ENCODE results near the gene CSNK1G1. TPM values are rescaled to one million over a fixed set of nuclear protein-coding genes. Genes with fewer than 3 reads are reported as not detected.
A peak's percentile ranks its signal among the peaks of the same experiment; 100 is the strongest.
"Not testable (repeated sequence)": the region's sequence is repeated elsewhere in the genome, so short reads cannot be mapped to it uniquely, and the experiment has no call there.

The CSNK1G1 gene
- total RNA-seq, 1 donor from 2014 or later, result 32.5 TPM

DNA sequence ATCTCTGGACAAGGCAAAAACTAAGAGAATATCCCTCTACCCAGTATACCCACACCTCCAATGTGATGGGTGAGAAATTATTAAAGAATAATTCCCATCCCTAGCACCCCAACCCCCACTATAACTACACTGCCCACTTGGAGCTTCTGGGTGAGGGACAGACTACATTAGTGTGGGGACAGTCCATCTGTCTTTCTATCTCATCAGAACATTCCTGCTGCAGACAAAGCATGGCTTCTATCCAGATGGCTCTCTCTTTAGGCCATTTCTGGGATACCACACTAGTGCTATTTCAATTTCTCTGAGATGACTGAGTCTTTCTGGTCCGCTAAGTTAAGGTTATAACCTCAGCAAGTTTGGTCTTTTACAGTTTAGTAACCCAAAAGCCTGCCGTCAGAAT is 6.6 kb downstream of the CSNK1G1 start:
- DNase-seq, result no peak

DNA sequence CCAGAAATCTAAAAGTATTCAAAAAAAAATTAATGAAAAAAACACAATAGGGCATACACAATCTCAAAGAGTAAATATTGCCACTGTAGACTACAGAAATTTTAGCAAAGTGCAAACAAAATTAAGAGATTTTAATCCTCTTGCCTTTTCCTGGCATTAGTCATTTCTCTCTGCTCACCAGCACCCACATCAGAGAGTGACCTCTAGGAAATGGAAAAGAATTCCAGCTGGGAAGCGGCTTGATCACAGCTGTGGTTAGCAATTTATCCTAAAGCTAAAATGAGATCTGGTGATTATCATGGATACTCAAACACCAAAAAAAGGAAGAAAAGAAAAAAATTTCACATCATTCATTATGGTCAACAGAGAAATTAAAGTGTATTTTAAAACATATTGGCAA is 7.5 kb downstream of the CSNK1G1 start:
- DNase-seq, result no peak

DNA sequence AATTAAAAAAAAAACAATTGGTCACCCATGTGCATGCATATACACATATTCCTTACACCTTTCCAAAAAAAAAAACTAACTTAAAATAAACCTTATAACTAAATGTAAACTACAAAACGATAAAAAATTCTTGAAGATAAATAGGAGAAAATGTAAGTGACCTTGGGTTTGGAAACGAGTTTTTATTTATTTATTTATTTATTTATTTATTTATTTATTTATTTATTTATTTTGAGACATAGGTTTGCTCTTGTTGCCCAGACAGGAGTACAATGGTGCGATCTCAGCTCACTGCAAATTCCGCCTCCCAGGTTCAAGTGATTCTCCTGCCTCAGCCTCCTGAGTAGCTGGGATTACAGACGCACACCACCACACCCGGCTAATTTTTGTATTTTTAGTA is 9.7 kb downstream of the CSNK1G1 start:
- DNase-seq, result not testable (repeated sequence)

DNA sequence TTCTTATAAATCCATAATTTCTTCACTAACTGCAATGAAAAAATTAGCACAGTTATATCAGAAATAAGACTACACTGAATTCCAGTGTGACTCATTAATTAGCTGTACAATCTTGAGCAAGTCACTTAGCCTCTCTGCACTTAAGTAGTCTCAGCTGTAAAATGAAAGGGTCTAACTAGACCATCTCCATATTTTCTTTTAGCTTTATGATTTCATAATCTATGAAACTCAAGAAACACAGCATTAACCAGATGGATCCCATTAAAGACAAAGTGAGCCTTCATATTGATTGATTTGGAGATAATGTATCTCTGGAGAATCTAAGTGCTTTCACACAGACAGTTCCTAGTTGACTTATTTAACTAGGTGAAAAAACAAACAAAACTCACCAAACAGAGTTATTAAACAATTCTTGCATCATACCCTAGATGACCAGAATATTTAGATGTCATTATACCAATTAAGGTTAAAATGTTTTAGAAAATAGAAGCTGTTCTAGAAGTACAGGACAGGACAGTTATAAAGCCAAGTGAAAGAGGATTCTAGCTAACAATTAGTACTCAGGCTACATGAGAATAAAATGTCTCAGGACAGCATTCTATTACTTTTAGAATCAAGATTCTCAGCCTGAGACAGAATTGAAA is 11.2 kb downstream of the CSNK1G1 start:
- peak; percentile 34 for DNase-seq

DNA sequence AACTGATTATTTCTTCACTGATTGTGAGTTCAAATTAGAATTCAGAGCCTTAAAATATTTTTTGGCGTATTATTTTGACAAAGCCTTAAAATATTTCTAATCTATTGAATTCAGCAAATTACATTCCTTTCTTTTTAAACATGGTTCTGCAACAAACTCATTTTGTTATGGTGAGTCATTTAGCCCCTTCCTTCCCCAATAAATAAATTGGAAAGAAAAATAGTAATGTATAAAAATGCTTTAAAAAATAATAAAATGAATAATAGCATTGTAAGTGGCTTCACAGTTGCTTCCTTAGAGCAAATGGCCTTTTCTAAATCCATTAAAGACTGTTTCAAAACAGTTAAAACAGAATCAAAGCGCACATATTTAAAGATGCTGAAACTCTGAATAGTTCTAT is 12.1 kb downstream of the CSNK1G1 start:
- no peak for DNase-seq

DNA sequence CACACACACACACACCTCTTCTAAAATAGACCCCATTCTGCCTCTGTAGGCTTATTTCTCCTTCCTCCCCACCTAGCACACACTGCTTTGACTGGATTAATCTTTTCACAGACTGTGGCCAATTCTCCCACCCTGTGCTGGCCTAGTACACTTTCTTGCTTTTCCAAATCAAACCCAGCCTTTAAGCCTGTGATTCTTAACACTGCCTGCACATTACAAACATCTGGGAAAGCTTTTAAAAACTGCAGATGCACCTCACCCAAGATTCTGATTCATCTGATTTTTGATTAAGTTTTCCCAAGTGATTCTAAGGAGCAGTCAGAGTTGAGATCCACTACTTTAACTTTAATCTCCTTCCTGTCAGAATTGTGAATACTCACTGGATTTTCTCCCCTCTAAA is 12.8 kb downstream of the CSNK1G1 start:
- DNase-seq, result no peak

DNA sequence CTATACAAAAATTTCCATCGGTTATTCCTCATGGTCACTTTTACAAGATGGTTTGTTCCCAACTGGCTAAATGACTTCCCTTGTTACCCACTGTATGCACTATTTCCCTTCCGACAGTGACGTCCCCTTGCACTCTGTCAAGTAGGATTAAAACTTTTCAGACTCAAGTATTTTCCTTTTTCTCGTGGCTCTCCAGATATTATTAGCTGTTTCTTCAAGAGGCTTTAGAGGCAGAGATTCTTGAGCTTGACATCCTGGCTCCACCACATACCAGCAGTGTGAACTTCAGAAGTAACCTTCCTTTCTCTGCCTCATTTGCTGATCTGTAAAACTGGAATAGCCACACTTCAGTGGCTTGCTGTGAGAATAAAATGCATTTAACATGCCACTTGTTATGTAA is 14.0 kb downstream of the CSNK1G1 start:
- no peak for DNase-seq

DNA sequence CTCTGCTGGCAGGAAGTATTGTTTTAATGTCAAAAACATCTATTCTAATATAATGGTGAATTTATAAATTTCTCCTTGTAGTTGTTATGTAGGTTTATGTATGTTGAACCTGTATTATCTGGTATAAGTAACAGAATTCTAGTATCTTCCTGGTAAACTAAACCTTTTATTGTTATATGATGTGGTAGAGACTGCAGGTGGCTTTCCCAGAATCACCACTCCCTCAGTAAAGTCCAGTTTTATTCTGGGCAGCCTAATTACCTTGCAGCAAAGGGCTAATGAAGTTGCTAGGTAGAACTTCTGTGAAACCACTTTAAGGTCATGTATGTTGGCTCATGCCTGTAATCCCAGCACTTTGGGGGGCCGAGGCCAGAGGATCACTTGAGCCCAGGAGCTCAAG is 15.6 kb downstream of the CSNK1G1 start:
- no peak for DNase-seq

DNA sequence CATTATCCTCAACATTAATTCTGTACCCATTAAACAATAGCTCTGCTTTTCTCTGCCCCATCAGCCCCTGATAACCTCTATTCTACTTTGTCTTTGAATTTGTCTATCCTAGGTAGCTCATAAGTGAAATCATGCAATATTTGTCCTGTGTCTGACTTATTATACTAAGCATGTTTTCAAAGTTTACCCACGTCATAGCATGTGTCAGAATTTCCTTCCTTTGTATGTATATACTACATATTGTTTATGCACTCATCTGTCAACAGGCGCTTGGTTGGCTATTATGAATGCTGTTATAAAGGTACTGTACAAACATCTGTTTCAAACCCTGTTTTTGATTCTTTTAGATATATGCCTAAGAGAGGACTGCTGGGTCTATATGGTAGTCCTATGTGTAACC is 18.2 kb downstream of the CSNK1G1 start:
- no peak for DNase-seq

DNA sequence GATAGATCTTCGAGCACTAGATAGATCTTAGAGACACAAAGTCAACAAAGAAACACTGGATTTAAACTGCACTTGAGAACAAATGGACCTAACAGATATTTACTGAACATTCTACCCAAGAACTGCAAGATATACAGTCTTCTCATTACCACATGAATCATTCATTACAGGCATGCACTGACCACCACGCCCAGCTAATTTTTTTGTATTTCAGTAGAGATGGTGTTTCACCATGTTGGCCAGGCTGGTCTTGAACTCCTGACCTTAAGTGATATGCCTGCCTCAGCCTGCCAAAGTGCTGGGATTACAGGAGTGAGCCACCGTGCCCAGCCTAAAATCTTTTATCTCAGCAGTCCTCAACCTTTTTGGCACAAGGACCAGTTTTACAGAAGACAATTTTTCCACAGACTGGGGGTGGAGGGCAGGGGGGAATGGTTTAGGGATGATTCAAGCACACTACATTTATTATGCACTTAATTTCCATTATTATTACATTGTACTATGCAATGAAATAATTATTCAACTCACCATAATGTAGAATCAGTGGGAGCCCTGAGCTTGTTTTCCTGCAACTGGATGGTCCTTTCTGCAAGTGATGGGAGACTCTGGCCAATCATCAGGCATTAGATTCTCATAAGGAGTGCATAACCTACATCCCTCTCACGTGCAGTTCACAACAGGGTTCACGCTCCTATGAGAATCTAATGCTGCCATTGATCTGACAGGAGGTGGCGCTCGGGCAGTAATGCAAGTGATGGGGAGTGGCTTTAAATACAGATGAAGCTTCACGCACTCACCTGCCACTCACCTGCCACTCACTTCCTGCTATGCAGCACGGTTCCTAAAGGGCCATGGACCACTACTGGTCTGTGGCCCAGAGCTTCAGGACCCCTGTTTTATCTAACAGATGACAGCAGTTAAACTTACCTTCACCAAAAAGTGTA is 21.7 kb downstream of the CSNK1G1 start:
- no peak for DNase-seq

DNA sequence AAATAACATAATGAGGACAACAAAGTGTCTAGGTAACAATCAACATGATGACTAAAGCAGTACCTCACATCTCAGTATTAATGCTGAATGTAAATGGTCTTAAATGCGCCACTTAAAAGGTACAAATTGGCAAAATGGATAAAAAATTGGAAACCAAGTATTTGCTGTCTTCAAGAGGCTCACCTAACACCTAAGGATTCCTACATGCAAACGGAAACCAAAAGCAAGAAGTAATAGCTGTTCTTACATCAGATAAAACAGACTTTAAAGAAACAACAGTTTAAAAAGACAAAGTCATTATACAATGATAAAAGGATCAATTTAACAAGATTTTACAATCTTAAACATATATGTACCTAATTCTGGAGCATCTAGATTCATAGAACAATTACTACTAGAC is 22.5 kb downstream of the CSNK1G1 start:
- no peak for DNase-seq

DNA sequence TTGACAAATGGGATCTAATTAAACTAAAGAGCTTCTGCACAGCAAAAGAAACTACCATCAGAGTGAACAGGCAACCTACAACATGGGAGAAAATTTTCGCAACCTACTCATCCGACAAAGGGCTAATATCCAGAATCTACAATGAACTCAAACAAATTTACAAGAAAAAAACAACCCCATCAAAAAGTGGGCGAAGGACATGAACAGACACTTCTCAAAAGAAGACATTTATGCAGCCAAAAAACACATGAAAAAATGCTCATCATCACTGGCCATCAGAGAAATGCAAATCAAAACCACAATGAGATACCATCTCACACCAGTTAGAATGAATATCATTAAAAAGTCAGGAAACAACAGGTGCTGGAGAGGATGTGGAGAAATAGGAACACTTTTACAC is 24.3 kb downstream of the CSNK1G1 start:
- not testable (repeated sequence) for DNase-seq

DNA sequence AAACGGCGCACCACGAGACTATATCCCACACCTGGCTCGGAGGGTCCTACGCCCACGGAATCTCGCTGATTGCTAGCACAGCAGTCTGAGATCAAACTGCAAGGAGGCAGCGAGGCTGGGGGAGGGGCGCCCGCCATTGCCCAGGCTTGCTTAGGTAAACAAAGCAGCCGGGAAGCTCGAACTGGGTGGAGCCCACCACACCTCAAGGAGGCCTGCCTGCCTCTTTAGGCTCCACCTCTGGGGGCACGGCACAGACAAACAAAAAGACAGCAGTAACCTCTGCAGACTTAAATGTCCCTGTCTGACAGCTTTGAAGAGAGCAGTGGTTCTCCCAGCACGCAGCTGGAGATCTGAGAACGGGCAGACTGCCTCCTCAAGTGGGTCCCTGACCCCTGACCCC is 29.0 kb downstream of the CSNK1G1 start:
- DNase-seq, result not testable (repeated sequence)

DNA sequence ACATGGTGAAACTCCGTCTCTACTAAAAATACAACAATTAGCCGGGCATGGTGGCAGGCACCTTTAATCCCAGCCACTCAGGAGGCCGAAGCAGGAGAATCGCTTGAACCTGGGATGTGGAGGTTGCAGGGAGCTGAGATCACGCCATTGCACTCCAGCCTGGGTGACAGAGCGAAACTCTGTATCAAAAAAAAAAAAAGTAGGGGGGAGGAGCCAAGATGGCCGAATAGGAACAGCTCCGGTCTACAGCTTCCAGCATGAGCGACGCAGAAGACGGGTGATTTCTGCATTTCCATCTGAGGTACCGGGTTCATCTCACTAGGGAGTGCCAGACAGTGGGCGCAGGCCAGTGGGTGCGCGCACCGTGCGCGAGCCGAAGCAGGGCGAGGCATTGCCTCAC is 29.5 kb downstream of the CSNK1G1 start:
- not testable (repeated sequence) for DNase-seq

DNA sequence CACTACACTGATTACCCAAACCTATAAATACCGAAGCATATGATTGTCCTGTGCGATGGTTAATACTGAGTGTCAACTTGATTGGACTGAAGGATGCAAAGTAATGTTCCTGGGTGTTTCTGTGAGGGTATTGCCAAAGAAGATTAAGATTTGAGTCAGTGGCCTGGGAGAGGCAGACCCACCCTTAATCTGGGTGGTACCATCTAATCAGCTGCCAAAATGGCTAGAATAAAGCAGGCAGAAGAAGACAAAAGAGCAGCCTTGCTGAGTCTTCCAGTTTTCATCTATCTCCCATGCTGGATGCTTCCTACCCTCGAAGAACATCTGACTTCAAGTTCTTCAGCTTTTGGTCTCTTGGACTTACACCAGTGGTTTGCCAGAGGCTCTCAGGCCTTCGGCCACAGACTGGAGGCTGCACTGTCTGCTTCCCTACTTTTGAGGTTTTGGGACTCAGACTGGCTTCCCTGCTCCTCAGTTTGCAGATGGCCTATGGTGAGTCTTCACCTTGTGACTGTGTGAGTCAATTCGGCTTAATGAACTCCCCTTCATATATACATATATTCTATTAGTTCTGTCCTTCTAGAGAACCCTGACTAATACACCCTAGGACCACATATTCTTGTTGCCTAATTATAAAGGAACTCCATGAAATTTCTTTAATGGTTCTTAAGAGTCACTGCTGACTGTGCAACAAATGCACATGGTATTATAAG is 31.7 kb downstream of the CSNK1G1 start:
- no peak for DNase-seq

DNA sequence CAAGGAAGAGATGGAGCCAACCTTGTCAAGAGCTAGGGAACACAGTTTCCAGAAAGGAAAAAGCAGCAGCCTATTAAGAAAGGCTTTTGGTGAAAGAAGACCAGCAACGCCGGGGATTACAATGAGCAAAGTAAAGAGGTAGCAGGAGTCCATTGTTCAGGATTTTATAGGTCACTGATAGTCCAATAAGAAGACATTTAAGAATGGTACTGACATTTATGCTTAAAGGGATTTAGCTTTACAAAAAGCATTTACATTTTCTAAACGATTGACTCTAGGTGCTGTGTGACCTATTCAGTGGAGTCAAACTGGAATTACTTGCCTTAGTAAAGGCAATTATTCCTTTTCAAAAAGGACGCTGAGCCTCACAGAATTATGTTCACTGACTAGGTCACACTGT is 40.8 kb downstream of the CSNK1G1 start:
- no peak for DNase-seq

DNA sequence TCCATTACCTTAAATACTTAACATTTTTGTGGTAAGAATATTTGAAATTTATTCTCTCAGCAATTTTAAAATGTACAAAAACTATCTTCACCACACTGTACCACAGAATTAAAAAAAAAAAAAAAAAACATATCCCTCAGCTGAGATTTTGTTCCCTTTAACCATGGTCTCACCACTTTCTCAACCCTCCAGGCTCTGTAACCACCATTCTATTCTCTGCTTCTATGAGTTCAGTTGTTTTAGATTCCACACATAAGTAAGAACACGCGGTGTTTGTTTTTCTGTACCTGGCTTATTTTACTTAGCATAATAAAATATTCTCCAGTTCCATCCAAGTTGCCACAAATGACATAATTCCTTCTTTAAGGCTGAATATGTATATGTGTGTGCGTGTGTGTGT is 41.5 kb downstream of the CSNK1G1 start:
- no peak for DNase-seq

DNA sequence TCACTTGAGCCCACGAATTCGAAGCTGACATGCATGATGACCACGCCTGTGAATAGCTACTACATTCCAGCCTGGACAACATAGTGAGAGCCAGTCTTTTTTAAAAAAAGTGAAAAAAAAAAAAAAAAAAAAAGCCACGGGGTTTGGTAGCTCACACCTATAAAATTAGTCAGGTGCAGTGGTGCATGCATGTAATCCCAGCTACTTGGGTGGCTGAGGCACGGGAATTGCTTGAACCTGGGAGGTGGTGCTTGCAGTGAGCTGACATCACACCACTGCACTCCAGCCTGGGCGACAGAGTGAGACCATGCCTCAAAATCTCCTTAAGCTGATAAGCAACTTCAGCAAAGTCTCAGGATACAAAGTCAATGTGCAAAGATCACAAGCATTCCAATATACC is 44.4 kb downstream of the CSNK1G1 start:
- DNase-seq, result no peak

DNA sequence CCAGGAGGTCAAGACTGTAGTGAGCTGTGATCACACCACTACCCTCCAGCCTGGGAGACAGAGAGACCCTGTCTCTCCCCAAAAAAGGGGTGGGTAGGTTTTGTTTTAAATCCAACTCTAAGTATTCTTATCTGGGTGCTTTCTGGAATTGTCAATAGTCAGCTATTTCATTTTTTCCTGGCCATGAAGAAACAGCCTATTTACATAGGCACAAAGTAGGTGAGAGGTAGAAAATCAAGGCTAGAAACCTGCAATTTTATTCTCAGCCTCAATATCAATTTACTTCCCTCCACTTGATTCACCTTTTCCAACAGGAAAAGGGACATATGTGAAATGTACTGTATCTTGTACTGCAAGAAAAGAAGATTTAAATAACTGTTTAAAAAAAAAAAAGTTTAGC is 45.9 kb downstream of the CSNK1G1 start:
- no peak for DNase-seq

DNA sequence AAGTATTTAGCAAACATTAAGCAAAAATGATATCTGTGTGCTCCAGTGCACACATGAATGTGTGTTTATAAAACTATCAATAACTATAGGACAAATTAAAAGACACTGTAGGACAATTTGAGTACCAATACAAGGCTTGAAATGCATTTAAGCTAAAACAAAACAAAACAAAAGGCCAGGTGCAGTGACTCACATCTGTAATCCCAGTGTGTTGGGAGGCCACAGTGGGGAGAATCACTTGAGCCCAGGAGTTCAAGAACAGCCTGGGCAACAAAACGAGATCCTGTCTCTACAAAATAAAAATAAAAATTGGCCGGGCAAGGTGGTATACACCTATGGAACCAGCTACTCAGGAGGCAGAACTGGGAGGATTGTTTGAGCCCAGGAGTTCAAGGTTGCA is 50.7 kb downstream of the CSNK1G1 start:
- DNase-seq, result no peak

DNA sequence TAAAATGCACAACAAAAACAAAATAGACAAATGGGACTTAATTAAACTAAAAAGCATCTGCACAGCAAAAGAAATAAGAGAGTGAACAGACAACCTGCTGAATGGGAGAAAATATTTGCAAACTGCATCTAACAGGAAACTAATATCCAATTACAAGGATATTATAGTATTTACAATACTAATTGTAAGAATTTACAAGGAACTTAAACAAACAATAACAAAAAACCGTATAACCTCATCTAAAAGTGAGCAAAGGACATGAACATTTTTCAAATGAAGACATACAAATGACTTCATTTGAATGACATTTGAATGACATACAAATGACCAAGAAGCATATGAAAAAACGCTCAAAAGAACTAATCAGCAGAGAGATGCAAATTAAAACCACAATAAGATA is 66.4 kb downstream of the CSNK1G1 start:
- no peak for DNase-seq

DNA sequence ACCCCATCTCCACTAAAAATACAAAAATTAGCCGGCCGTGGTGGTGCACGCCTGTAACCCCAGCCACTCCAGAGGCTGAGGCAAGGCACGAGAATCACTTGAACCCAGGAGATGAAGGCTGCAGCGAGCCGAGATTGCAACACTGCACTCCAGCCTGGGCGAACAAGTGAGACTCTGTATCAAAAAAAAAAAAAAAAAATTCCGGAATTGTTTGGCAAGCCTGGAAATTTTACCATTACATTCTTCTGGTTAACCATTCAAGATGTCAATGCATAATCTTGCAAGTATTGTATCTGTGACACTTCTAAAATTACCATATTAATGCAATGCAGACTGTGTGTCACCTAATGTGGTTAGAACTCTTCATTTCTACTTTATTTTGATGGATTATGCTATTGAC is 67.0 kb downstream of the CSNK1G1 start:
- no peak for DNase-seq

DNA sequence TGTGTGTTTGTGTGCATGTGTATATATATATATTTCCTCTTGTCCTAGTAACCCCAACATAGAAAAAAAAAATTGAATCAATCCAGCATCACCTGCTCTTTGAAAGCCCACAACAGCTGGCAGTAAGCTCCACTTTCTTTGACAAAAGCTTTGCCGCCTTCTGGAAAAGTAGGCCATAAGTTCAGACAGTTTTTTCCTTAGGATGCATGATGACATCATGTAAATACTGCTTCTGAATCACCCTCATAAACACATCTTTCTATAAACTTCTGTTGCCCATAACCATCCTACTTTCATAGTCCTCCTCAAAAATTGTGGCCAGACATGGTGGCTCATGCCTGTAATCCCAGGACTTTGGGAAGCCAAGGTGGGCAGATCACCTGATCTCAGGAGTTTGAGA is 67.4 kb downstream of the CSNK1G1 start:
- no peak for DNase-seq
